IMR-90 (cell line): ENCODE measurements around the gene PTPRN2. TPM values are rescaled to one million over a fixed set of nuclear protein-coding genes. Genes with fewer than 3 reads are reported as not detected.

Experiments used
- ATAC-seq: fragments of 200-7000 bp; cut with Tn5 transposase; 2 replicates; pipeline ENCODE4 v1.9.1; 2020; ENCODE audit warnings: low read depth, mild to moderate bottlenecking, moderate library complexity
- BruUV-seq: library from RNA; stranded (reverse); fragments of 400-500 nt; replicated peaks from 2 replicates; lab custom pipeline; 2021; lab: Mats Ljungman, UMichigan
- CTCF ChIA-PET: fragments of 300-600 bp; formaldehyde crosslinking; extraction: SDS; loops from one replicate; lab custom pipeline; 2021; ENCODE audit warnings: antibody characterized with exemption; lab: Yijun Ruan, JAX
- POLR2A ChIA-PET: fragments of 300-600 bp; sonication (Branson Sonifier 250); formaldehyde crosslinking; loops from one replicate; lab custom pipeline; 2022; ENCODE audit warnings: antibody characterized with exemption; ENCODE audit not compliant: unreplicated experiment; lab: Charles Lee
- DNase-seq: peaks from one replicate; pipeline ENCODE4 v3.0.0; 2013
- H2AFZ ChIP-seq: replicated peaks from 2 replicates; pipeline ENCODE3; 2013; ENCODE audit warnings: low read length, mild to moderate bottlenecking; ENCODE audit not compliant: poor library complexity
- H2AK5ac ChIP-seq: 2 replicates; pipeline ENCODE4 v1.6.1; 2013; ENCODE audit warnings: low read depth, low read length, inconsistent platforms
- H2AK9ac ChIP-seq: replicated peaks from 2 replicates; pipeline ENCODE3; 2013; ENCODE audit warnings: mild to moderate bottlenecking, low read depth, low read length, moderate library complexity; ENCODE audit not compliant: poor library complexity
- H2BK120ac ChIP-seq: 2 replicates; pipeline ENCODE4 v1.6.1; 2013; ENCODE audit warnings: low read depth, low read length, inconsistent platforms
- H2BK15ac ChIP-seq: 3 replicates; pipeline ENCODE4 v1.6.1; 2013; ENCODE audit warnings: low read depth, low read length, inconsistent platforms
- H2BK20ac ChIP-seq: 2 replicates; pipeline ENCODE4 v1.6.1; 2013; ENCODE audit warnings: low read depth, mild to moderate bottlenecking, inconsistent platforms, low read length, moderate library complexity
- H2BK5ac ChIP-seq: 2 replicates; pipeline ENCODE4 v1.6.1; 2013; ENCODE audit warnings: mild to moderate bottlenecking, low read depth, low read length, inconsistent platforms; ENCODE audit not compliant: poor library complexity, severe bottlenecking
- H3K14ac ChIP-seq: replicated peaks from 2 replicates; pipeline ENCODE4 v1.6.1; 2013; ENCODE audit warnings: low read depth, low read length, inconsistent platforms
- H3K18ac ChIP-seq: 2 replicates; pipeline ENCODE4 v1.6.1; 2013; ENCODE audit warnings: low read depth, low read length, control low read depth
- H3K23ac ChIP-seq: 2 replicates; pipeline ENCODE4 v1.6.1; 2013; ENCODE audit warnings: low read depth, low read length, inconsistent platforms
- H3K27ac ChIP-seq: 2 replicates; pipeline ENCODE4 v1.5.1; 2013; ENCODE audit warnings: mild to moderate bottlenecking, control low read depth, low read length; ENCODE audit not compliant: insufficient read depth
- H3K27me3 ChIP-seq: 2 replicates; pipeline ENCODE4 v1.6.1; 2013; ENCODE audit warnings: low read length; ENCODE audit not compliant: control insufficient read depth, insufficient read depth
- H3K36me3 ChIP-seq: 2 replicates; pipeline ENCODE4 v1.6.1; 2013; ENCODE audit warnings: low read length, mixed read lengths; ENCODE audit not compliant: control insufficient read depth, insufficient read depth
- H3K4ac ChIP-seq: 2 replicates; pipeline ENCODE4 v1.6.1; 2013; ENCODE audit warnings: low read depth, low read length, inconsistent platforms
- H3K4me1 ChIP-seq: 2 replicates; pipeline ENCODE4 v1.6.1; 2013; ENCODE audit warnings: low read length, mixed read lengths; ENCODE audit not compliant: control insufficient read depth, insufficient read depth
- H3K4me2 ChIP-seq: 2 replicates; pipeline ENCODE4 v1.6.1; 2013; ENCODE audit warnings: low read depth, mild to moderate bottlenecking, control low read depth, low read length, moderate library complexity
- H3K4me3 ChIP-seq: 2 replicates; pipeline ENCODE4 v1.5.1; 2013; ENCODE audit warnings: low read depth, mild to moderate bottlenecking, control low read depth, low read length, moderate library complexity; ENCODE audit not compliant: insufficient read depth
- H3K56ac ChIP-seq: 2 replicates; pipeline ENCODE4 v1.6.1; 2013; ENCODE audit warnings: low read length, inconsistent platforms; ENCODE audit not compliant: insufficient read depth; ENCODE audit errors: extremely low read depth
- H3K79me1 ChIP-seq, 2 experiments: 2 replicates each; pipeline ENCODE4 v1.6.1; 2013; ENCODE audit warnings: low read length in 2 of 2, inconsistent platforms in 1 of 2, low read depth in 1 of 2
- H3K9ac ChIP-seq: 2 replicates; pipeline ENCODE4 v1.6.1; 2013; ENCODE audit warnings: low read depth, low read length, control low read depth
- H3K9me1 ChIP-seq: 2 replicates; pipeline ENCODE4 v1.6.1; 2013; ENCODE audit warnings: low read length, inconsistent platforms; ENCODE audit not compliant: insufficient read depth
- H3K9me3 ChIP-seq: 2 replicates; pipeline ENCODE4 v1.6.1; 2013; ENCODE audit warnings: low read length; ENCODE audit not compliant: control insufficient read depth, insufficient read depth
- H4K20me1 ChIP-seq: 2 replicates; pipeline ENCODE4 v1.6.1; 2013; ENCODE audit warnings: low read length, inconsistent platforms; ENCODE audit not compliant: insufficient read depth
- H4K5ac ChIP-seq: 2 replicates; pipeline ENCODE4 v1.6.1; 2013; ENCODE audit warnings: mild to moderate bottlenecking, low read depth, low read length, control low read depth
- H4K8ac ChIP-seq, 2 experiments: 2 replicates each; pipeline ENCODE4 v1.6.1; 2013; ENCODE audit warnings: low read depth in 2 of 2, low read length in 2 of 2, control low read depth in 1 of 2, inconsistent platforms in 1 of 2
- H4K91ac ChIP-seq: 2 replicates; pipeline ENCODE4 v1.6.1; 2013; ENCODE audit warnings: low read depth, low read length, inconsistent platforms; ENCODE audit not compliant: insufficient read depth
- CEBPB ChIP-seq: IDR thresholded peaks from 2 replicates; pipeline ENCODE4 v1.6.1; 2012; ENCODE audit warnings: low read depth, low read length, improper control_type of control experiment
- NFE2L2 ChIP-seq: fragments of 150-350 bp; IDR thresholded peaks from 2 replicates; pipeline ENCODE4 v1.6.1; 2016; ENCODE audit warnings: low read depth, mild to moderate bottlenecking, low read length
- RAD21 ChIP-seq: IDR thresholded peaks from 2 replicates; pipeline ENCODE4 v1.6.1; 2012; ENCODE audit warnings: low read length, improper control_type of control experiment
- WGBS, 2 experiments: methylation state at CpG; one replicate each; pipeline versions ENCODE4 v1.1.5 to v1.1.7; 2013; ENCODE audit warnings: missing lambda C conversion rate in 2 of 2; ENCODE audit not compliant: insufficient read length in 1 of 2; ENCODE audit errors: extremely low coverage in 2 of 2; 5-methylcytosine and 5-hydroxymethylcytosine counted together
- dilution Hi-C: fragments of 300-500 bp; cut with HindIII; formaldehyde crosslinking; loops from one replicate; pipeline ENCODE4 v1.14.3; 2018; ENCODE audit warnings: low sequenced_read_pairs; ENCODE audit not compliant: unreplicated experiment
- in situ Hi-C: fragments of 300-500 bp; cut with MboI; formaldehyde crosslinking; loops from 3 replicates; pipeline ENCODE4 v1.14.3; 2019; ENCODE audit warnings: low sequenced_read_pairs, inconsistent platforms, mixed read lengths
- intact Hi-C: fragments of 100-400 bp; cut with micrococcal nuclease; formaldehyde crosslinking; loops from 2 replicates; pipeline ENCODE4 v1.10.0; 2022
- polyA plus RNA-seq, 3 experiments: library from polyadenylated mRNA; depleted of rRNA; stranded (reverse); fragments of >200 nt; gene quantifications; 2 replicates each; pipeline ENCODE4 v1.2.3, GENCODE V29; 2012; ENCODE audit warnings: low replicate concordance in 1 of 3
- total RNA-seq: library from RNA; depleted of rRNA; stranded (reverse); fragments of >200 nt; gene quantifications from 2 replicates; pipeline ENCODE4 v1.2.3, GENCODE V29; 2012

PTPRN2 gene
- total and polyA plus RNA-seq, 2 of the 4 experiments (the other 2 are of a cell fraction), result 0.03 TPM; not detected in 1

DNA sequence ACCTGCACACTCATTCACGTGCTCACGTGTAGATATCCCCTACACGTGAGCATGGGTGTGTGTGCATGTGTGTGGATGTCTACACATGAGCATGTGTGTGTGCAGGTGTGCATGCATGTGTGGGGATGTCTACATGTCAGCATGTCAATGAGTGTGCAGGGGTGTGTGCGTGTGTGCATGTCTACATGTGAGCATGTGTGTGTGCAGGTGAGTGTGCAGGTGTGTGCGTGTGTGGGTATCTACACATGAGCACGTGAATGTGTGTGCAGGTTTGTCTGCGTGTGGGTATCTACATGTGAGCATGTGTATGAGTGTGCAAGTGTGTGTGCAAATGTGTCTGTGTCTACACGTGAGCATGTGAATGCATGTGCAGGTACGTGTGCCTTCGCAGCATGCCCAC is 274.8 kb downstream of the PTPRN2 start:
- H2BK5ac ChIP-seq, result no peak overlapping the region
- dilution Hi-C loops, result no loop called here
- no peaks in the 10 kb centered on the region for H4K20me1 ChIP-seq
- DNase-seq (no peak), ATAC-seq (no peak)
- H2BK15ac ChIP-seq, result no peak overlapping the region
- no peak overlapping the region for H2AFZ ChIP-seq
- H3K27me3 ChIP-seq, result no peaks in the 10 kb centered on the region
- WGBS, 2 experiments, result 84% methylated on average over 5 of the region's 10 CpGs; no CpG with 5 or more reads in 1 of the 2 experiments
- no peaks in the 10 kb centered on the region for H3K9me1 ChIP-seq
- no peak overlapping the region for H4K5ac ChIP-seq
- H4K91ac ChIP-seq, result no peak overlapping the region
- no peak overlapping the region for H3K4ac ChIP-seq
- H3K4me2 ChIP-seq, result no peak overlapping the region
- BruUV-seq, result no TSS peak
- H3K14ac ChIP-seq, result no peak overlapping the region
- no peak overlapping the region for H3K27ac ChIP-seq
- no peak overlapping the region for H3K18ac ChIP-seq
- no peak overlapping the region for H2BK120ac ChIP-seq
- no peak overlapping the region for H2BK20ac ChIP-seq
- H3K23ac ChIP-seq, result no peak overlapping the region
- H3K36me3 ChIP-seq, result no peaks in the 10 kb centered on the region
- intact Hi-C loops, result no loop called here
- H3K79me1 ChIP-seq, result no peaks in the 10 kb centered on the region
- ChIA-PET POLR2A (no interaction called here), CTCF (no interaction called here)
- H2AK9ac ChIP-seq, result no peak overlapping the region
- H2AK5ac ChIP-seq, result no peak overlapping the region
- peaks cover 63% of the 10 kb centered on the region for H3K9me3 ChIP-seq
- H3K56ac ChIP-seq, result no peak overlapping the region
- TF ChIP-seq CEBPB, result no peak
- no peak for TF ChIP-seq RAD21
- no peak for TF ChIP-seq NFE2L2
- no peak overlapping the region for H3K9ac ChIP-seq
- H4K8ac ChIP-seq, result no peak overlapping the region
- no peaks in the 10 kb centered on the region for H3K4me1 ChIP-seq
- in situ Hi-C loops, result no loop called here
- no peak overlapping the region for H3K4me3 ChIP-seq
